ENCODE data around the gene STX10. TPM values are rescaled to one million over a fixed set of nuclear protein-coding genes. Genes with fewer than 3 reads are reported as not detected.
"Not testable (repeated sequence)": the region's sequence is repeated elsewhere in the genome, so short reads cannot be mapped to it uniquely, and the experiment has no call there.

The STX10 gene, protein sequence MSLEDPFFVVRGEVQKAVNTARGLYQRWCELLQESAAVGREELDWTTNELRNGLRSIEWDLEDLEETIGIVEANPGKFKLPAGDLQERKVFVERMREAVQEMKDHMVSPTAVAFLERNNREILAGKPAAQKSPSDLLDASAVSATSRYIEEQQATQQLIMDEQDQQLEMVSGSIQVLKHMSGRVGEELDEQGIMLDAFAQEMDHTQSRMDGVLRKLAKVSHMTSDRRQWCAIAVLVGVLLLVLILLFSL
- 89.0 and 92.7 TPM in 2 replicates for total RNA-seq

DNA sequence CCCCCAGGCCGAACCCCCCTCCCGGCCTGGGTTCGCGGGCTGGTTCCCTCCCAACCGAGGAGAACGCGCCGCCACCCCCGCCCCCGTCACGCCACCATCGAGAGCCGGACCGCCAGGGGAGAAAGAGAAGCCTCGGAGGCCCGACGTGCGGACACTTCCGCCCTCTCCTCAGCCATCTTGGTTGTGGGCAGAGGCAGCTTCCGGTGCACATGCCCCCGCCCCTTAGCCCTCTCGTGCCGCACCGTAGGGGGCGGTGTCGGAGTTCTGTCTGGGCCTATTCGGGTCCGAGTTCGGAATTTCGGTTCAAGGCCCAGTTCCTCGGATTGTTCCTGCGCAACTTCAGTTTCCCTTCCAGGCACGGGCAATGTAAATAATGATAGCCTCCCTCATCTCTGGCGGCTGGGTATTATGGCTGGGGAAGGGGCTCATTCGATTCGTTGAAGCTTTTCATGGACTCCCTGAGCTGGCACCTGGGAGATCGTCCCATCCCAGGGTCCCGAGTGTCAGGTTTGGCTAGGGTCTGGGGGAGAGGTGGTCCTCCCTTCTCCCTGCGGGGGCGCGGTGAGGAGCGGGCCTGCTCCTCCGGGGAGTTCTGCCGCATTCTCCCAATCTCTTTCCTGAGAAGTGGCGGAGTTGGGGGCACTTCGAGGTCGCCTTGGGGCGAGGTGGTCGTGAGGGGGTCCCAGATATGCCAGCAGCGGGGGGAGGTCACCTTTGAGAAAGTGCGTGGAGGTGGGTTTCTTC is at the start of gene STX10, which contains the start of gene IER2:
Gene STX10 (minus strand): TSS at position 189 of the 744 bp plus-strand sequence. CDS start 202 bp downstream, outside the sequence.
Gene IER2 (plus strand): TSS at position 225 of the 744 bp plus-strand sequence. CDS start 2,776 bp downstream, outside the sequence.
- peak within 1 kb of the TSS; percentile 88 for H3K4me3 ChIP-seq (ENCODE audit: low read depth, low read length)
- DNase-seq (ENCODE audit: low read depth), result no peak

DNA sequence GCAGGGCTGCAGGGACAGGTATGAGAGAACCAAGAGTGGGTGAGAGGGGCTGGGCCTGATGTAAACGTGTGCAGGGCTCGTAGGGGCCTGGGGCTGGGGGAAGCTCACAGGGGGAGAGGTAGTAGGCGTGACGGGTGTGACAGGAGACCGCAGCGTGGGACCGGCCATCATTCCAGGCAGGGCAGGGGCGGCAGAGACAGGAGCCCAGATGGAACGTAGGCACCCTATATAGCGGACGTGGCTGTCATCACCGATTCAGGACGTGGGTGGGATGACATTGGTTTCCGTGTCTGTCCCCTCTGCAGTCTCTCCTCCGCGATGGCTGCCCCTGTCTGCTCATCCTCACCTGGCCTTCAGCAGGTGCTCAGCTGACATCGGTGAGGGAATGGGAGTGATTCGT is 48.5 kb upstream of the STX10 start:
- H3K4me3 ChIP-seq (ENCODE audit: low read depth, low read length), result no peak overlapping the region
- no peak for DNase-seq (ENCODE audit: low read depth)
- TF ChIP-seq, protein P1, sequence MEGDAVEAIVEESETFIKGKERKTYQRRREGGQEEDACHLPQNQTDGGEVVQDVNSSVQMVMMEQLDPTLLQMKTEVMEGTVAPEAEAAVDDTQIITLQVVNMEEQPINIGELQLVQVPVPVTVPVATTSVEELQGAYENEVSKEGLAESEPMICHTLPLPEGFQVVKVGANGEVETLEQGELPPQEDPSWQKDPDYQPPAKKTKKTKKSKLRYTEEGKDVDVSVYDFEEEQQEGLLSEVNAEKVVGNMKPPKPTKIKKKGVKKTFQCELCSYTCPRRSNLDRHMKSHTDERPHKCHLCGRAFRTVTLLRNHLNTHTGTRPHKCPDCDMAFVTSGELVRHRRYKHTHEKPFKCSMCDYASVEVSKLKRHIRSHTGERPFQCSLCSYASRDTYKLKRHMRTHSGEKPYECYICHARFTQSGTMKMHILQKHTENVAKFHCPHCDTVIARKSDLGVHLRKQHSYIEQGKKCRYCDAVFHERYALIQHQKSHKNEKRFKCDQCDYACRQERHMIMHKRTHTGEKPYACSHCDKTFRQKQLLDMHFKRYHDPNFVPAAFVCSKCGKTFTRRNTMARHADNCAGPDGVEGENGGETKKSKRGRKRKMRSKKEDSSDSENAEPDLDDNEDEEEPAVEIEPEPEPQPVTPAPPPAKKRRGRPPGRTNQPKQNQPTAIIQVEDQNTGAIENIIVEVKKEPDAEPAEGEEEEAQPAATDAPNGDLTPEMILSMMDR (conservative IDR thresholded peaks at IDR 0.05; ENCODE audit: low read depth, low read length), result no peak

More for the DNA sequence above, at the start of gene STX10, which contains the start of gene IER2:
- TF ChIP-seq, protein P1 (conservative IDR thresholded peaks at IDR 0.05; ENCODE audit: low read depth, low read length), result peak; percentile 53

DNA sequence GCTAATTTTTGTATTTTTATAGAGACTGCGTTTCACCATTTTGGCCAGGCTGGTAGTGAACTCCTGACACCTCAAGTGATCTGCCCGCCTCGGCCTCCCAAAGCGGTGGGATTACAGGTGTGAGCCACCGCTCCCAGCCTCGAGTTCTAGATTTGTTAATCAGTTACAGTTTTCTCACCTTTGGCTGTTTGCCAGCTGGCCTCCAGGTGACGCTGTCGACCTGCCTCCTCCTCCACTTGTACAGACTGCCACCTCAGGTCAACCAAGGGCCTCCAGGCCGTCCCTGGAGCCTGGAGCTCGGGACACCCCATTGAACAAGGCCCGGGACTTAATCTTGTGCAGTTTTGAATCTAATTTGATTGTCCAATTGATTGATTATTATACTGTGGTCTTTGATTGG is 45.5 kb upstream of the STX10 start:
- TF ChIP-seq, protein P1 (conservative IDR thresholded peaks at IDR 0.05; ENCODE audit: low read depth, low read length), result peak; percentile 31
- no peak for DNase-seq (ENCODE audit: low read depth)
- no peak overlapping the region for H3K4me3 ChIP-seq (ENCODE audit: low read depth, low read length)

DNA sequence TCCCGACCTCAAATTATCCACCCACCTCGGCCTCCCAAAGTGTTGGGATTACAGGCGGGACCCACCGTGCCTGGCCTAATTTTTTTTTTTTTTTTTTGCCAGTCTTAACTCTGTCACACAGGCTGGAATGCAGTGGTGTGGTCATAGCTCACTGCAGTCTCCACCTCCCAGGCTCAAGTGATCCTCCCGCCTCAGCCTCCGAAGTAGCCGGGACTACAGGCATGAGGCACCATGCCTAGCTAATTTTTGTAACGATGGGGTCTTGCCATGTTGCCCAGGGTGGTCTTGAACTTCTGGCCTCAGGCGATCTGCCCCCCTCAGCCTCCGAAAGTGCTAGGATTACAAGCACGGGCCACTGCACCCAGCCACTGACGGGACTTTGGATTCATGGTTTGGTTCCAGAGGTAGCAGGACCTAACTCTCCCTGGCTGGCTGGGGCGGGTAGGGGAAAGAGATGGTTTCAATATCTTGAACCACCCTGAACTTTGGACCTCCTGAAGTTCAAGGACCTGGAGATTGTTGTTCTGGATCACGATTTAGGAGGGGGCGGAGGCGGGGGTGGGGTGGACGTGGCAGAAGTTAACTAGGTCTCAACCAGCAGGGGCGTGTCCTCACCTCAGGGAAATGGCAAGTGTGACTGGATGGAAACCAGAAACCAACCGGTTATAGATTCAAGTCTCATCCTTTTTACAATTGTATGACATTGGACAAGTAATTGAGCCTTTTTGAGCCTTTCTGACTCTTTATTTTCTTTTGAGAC is 40.8 kb upstream of the STX10 start:
- TF ChIP-seq, protein P1 (conservative IDR thresholded peaks at IDR 0.05; ENCODE audit: low read depth, low read length), result no peak
- DNase-seq (ENCODE audit: low read depth), result no peak

DNA sequence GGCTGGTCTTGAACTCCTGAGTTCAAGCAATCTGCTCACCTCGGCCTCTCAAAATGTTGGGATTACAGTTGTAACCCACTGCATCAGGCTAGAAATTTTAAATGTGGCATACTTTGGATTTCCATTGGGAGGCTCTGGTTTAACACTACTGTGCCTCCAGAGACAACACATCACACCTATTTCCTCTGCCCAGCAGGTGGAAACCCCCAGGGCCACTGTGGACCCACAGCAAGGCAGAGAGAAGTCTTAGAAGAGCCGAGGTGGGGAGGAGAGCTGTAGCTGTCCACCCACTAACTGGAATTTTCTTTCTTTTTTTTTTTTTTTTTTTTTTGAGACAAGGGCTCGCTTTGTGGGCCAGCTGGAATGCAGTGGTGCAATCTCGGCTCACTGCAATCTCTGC is 39.4 kb upstream of the STX10 start:
- H3K4me3 ChIP-seq (ENCODE audit: low read depth, low read length), result no peak overlapping the region
- TF ChIP-seq, protein P1 (conservative IDR thresholded peaks at IDR 0.05; ENCODE audit: low read depth, low read length), result no peak
- no peak for DNase-seq (ENCODE audit: low read depth)

More for the DNA sequence above, 40.8 kb upstream of the STX10 start:
- no peak overlapping the region for H3K4me3 ChIP-seq (ENCODE audit: low read depth, low read length)

DNA sequence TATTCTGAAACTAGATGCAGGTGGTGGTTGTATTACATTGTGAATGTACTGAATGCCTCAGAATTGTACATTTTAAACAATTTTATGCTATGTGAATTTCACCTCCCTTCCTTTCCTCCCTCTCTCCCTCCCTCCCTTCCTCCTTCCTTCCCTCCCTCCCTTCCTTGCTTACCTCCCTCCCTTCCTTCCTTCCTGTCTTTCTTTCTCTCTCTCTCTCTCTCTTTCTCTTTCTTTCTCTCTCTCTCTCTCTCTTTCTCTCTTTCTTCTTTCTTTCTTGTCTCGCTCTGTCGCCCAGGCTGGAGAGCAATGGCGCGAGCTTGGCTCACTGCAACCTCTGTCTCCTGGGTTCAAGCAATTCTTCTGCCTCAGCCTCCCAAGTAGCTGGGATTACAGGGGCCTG is 37.2 kb upstream of the STX10 start:
- no peak for DNase-seq (ENCODE audit: low read depth)
- no peak overlapping the region for H3K4me3 ChIP-seq (ENCODE audit: low read depth, low read length)
- TF ChIP-seq, protein P1 (conservative IDR thresholded peaks at IDR 0.05; ENCODE audit: low read depth, low read length), result no peak

DNA sequence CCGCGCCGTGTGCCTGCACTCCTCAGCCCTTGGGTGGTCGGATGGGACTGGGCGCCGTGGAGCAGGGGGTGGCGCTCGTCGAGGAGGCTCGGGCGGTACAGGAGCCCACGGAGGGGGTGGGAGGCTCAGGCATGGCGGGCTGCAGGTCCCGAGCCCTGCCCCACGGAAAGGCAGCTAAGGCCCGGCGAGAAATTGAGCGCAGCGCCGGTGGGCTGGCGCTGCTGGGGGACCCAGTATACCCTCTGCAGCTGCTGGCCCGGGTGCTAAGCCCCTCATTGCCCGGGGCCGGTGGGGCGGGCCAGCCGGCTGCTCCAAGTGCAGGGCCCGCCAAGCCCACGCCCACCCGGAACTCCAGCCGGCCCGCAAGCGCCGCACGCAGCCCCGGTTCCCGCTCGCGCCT is 36.5 kb upstream of the STX10 start:
- DNase-seq (ENCODE audit: low read depth); H3K4me3 ChIP-seq (ENCODE audit: low read depth, low read length): not testable (repeated sequence)

DNA sequence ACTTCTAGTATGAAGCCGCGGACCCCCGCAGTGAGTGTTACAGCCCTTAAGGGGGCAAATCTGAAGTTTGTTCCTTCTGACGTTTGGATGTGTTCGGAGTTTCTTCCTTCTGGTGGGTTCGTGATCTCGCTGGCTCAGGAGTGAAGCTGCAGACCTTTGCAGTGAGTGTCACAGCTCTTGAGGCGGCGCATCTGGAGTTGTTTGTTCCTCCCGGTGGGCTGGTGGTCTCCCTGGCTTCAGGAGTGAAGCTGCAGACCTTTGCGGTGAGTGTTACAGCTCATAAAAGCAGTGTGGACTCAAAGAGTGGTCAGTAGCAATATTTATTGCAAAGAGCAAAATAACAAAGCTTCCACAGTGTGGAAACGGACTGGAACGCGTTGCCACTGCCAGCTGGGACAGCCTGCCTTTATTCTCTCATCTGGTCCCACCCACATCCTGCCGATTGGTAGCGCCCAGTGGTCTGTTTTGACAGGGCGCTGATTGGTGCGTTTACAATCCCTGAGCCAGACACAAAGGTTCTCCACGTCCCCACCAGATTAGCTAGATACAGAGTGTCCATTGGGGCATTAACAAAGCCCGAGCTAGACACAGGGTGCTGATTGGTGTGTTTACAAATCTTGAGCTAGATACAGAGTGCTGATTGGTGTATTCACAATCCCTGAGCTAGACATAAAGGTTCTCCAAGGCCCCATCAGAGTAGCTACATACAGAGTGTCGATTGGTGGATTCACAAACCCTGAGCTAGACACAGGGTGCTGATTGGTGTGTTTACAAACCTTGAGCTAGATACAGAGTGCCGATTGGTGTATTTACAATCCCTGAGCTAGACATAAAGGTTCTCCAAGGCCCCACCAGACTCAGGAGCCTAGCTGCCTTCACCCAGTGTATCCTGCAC is 35.8 kb upstream of the STX10 start:
- not testable (repeated sequence) for DNase-seq (ENCODE audit: low read depth); H3K4me3 ChIP-seq (ENCODE audit: low read depth, low read length)

DNA sequence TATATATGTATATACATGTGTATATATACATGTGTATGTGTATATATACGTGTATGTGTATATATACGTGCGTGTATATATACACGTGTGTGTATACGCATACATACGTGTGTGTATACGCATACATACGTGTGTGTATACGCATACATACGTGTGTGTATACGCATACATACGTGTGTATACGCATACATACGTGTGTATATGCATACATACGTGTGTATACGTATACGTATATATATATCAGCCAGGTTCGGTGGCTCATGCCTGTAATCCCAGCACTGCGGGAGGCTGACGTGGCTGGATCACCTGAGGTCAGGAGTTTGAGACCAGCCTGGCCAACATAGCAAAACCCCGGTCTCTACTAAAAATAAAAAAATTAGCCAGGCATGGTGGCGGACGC is 34.8 kb upstream of the STX10 start:
- not testable (repeated sequence) for H3K4me3 ChIP-seq (ENCODE audit: low read depth, low read length); DNase-seq (ENCODE audit: low read depth)
